ENCODE measurements around the gene DGKD.

DNA sequence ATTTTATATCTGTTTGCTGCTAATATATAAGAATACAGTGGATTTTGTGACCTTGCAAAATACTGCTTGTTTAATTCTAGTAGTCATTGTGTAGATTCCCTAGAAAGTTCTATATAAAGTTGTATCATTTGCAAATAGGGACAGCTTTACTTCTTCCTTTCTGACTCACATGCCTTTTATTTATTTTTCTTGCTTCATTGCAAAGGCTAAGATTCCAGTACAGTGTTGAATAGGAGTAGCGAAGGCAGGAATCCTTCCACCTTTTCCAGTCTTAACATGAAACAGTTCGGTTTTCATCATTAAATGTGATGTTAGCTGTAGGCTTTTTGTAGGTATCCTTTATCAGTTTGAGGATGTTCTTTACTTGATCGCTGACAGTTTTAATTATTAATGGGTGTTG lies 58.1 kb downstream of the DGKD start:
- TF ChIP-seq, protein P1, sequence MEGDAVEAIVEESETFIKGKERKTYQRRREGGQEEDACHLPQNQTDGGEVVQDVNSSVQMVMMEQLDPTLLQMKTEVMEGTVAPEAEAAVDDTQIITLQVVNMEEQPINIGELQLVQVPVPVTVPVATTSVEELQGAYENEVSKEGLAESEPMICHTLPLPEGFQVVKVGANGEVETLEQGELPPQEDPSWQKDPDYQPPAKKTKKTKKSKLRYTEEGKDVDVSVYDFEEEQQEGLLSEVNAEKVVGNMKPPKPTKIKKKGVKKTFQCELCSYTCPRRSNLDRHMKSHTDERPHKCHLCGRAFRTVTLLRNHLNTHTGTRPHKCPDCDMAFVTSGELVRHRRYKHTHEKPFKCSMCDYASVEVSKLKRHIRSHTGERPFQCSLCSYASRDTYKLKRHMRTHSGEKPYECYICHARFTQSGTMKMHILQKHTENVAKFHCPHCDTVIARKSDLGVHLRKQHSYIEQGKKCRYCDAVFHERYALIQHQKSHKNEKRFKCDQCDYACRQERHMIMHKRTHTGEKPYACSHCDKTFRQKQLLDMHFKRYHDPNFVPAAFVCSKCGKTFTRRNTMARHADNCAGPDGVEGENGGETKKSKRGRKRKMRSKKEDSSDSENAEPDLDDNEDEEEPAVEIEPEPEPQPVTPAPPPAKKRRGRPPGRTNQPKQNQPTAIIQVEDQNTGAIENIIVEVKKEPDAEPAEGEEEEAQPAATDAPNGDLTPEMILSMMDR (IDR thresholded peaks at IDR 0.05; ENCODE audit: low read depth, low read length) = no peak
- no peak for TF ChIP-seq EZH2phosphoT487 (IDR thresholded peaks at IDR 0.05; ENCODE audit: low read depth)

Measured in OCI-LY3 (cell line).